Colon (tissue), 2 donors: Measurements from ENCODE around the gene PCARE.
"Not testable (repeated sequence)": the region's sequence is repeated elsewhere in the genome, so short reads cannot be mapped to it uniquely, and the experiment has no call there.

Experiments
- FAIRE-seq: peaks from 2 replicates; lab custom pipeline; 2012; peaks lifted over from hg19 to GRCh38; lab: Jason Lieb, UNC
- donor health status: control.
- donor health status: control.

The PCARE gene

GRCh38 chr2:29074411-29074810, at the start of gene PCARE:
PCARE (minus strand) TSS chr2:29074523; CDS start chr2:29074261, 262 bp downstream.
- FAIRE-seq, result no peak

GRCh38 chr2:29123617-29124349, 49.5 kb upstream of the PCARE start:
- no peak for FAIRE-seq

- no peak for FAIRE-seq
Measured at GRCh38 chr2:29120846-29121245, 46.5 kb upstream of the PCARE start.

GRCh38 chr2:29119211-29119610, 44.9 kb upstream of the PCARE start:
- no peak for FAIRE-seq

GRCh38 chr2:29117636-29118303, 43.4 kb upstream of the PCARE start:
- FAIRE-seq, result no peak

GRCh38 chr2:29115797-29116781, 41.8 kb upstream of the PCARE start:
- FAIRE-seq, result no peak

- FAIRE-seq, result no peak
Measured at GRCh38 chr2:29114946-29115609, 40.8 kb upstream of the PCARE start, which contains the start of gene CLIP4. CLIP4 (plus strand) TSS chr2:29115415; CDS start chr2:29121389, 5,974 bp downstream.

- FAIRE-seq, result no peak
Measured at GRCh38 chr2:29114586-29114945, 40.2 kb upstream of the PCARE start.

- FAIRE-seq, result no peak
Measured at GRCh38 chr2:29113891-29114321, 39.6 kb upstream of the PCARE start.

GRCh38 chr2:29113027-29113686, 38.8 kb upstream of the PCARE start:
- no peak for FAIRE-seq

- no peak for FAIRE-seq
Measured at GRCh38 chr2:29112379-29112778, 38.1 kb upstream of the PCARE start.

GRCh38 chr2:29110916-29111535, 36.7 kb upstream of the PCARE start:
- no peak for FAIRE-seq

- FAIRE-seq, result no peak
Measured at GRCh38 chr2:29109246-29109645, 34.9 kb upstream of the PCARE start.

- FAIRE-seq, result no peak
Measured at GRCh38 chr2:29108225-29108624, 33.9 kb upstream of the PCARE start.

- FAIRE-seq, result not testable (repeated sequence)
Measured at GRCh38 chr2:29107547-29107946, 33.2 kb upstream of the PCARE start.

- no peak for FAIRE-seq
Measured at GRCh38 chr2:29106980-29107388, 32.7 kb upstream of the PCARE start.

GRCh38 chr2:29106256-29106655, 31.9 kb upstream of the PCARE start:
- no peak for FAIRE-seq

GRCh38 chr2:29105375-29105774, 31.1 kb upstream of the PCARE start:
- FAIRE-seq, result no peak

GRCh38 chr2:29104688-29105087, 30.4 kb upstream of the PCARE start:
- no peak for FAIRE-seq

- no peak for FAIRE-seq
Measured at GRCh38 chr2:29100564-29100963, 26.2 kb upstream of the PCARE start.

- FAIRE-seq, result no peak
Measured at GRCh38 chr2:29097569-29097968, 23.2 kb upstream of the PCARE start.
